Psoas muscle (tissue), 8 donors: ENCODE data around the gene DEPDC5. TPM values are rescaled to one million over a fixed set of nuclear protein-coding genes. Genes with fewer than 3 reads are reported as not detected.

Experiments
- ATAC-seq, 4 donors: fragments of 200-7000 bp; cut with Tn5 transposase; one replicate each; pipeline ENCODE4 v1.9.1; 2020; ENCODE audit warnings: moderate library complexity in 3 of 4, mild to moderate bottlenecking in 2 of 4
- DNase-seq, 2 donors: peaks; one replicate each; pipeline ENCODE4 v3.0.0-alpha.2; 2020
- H3K27ac ChIP-seq: fragments of 200-600 bp; one replicate; pipeline ENCODE4 v1.8.0; 2022
- H3K27me3 ChIP-seq, 3 donors: fragments of 200-600 bp in 1 of 3; one replicate each; pipeline versions ENCODE4 v1.6.1 to v1.8.0; 2013 to 2022; ENCODE audit warnings: low read length in 2 of 3, mild to moderate bottlenecking in 2 of 3, moderate library complexity in 1 of 3; ENCODE audit not compliant: insufficient read depth in 3 of 3
- H3K36me3 ChIP-seq, 2 donors: fragments of 200-600 bp in 1 of 2; one replicate each; pipeline versions ENCODE4 v1.6.1 to v1.8.0; 2013 to 2022; ENCODE audit warnings: low read depth in 1 of 2, mild to moderate bottlenecking in 1 of 2, moderate library complexity in 1 of 2; ENCODE audit not compliant: insufficient read depth in 1 of 2
- H3K4me1 ChIP-seq: fragments of 200-600 bp; one replicate; pipeline ENCODE4 v1.8.0; 2022
- H3K4me3 ChIP-seq: fragments of 200-600 bp; one replicate; pipeline ENCODE4 v1.8.0; 2022; ENCODE audit warnings: mild to moderate bottlenecking
- H3K9me3 ChIP-seq: fragments of 200-600 bp; one replicate; pipeline ENCODE4 v1.8.0; 2022
- WGBS, 3 donors: extraction: QIAGEN DNeasy Blood & Tissue Kit; methylation state at CpG; one replicate each; pipeline versions ENCODE4 v1.1.6 to v1.1.7; 2013; 5-methylcytosine and 5-hydroxymethylcytosine counted together
- intact Hi-C, 2 donors: fragments of 100-400 bp; cut with DNase I; formaldehyde crosslinking; loops; one replicate each; pipeline versions ENCODE4 v1.11.0 to v1.14.2; 2022
- polyA plus RNA-seq, 3 donors: library from polyadenylated mRNA; stranded (reverse); fragments of 200-250 nt; gene quantifications; one replicate each; pipeline ENCODE4 v1.2.3, GENCODE V29; 2013
- total RNA-seq, 4 donors: library from RNA; stranded (reverse); fragmentation: NEBNext Ultra II Directional in 2 of 4; extraction: Animal tissue kit (Norgen Biotek cat#: 25700) in 2 of 4; gene quantifications; one replicate each; pipeline versions ENCODE4 v1.2.1 to v1.2.4, GENCODE V29; 2021 to 2023
- TF ChIP-seq, protein P1 (sequence below): fragments of 200-600 bp; IDR thresholded peaks from one replicate; pipeline ENCODE4 v1.8.0; 2022; ENCODE audit warnings: antibody characterized with exemption
- donor health status: healthy with polysubstance abuse.
- donor health status: DM: no; HTN: no; CAD: no; lungs with moderate emphysema.
- donor health status: Bipolar disorder and iron deficiency.
- donor health status: healthy.
- donor health status: DM: yes; HTN: yes; CAD: no.
- donor health status: DM: no; HTN: no; CAD: no.
- donor health status: DM: no; HTN: no; CAD: no.
- donor health status: DM: yes; HTN: yes; CAD: no.

Gene DEPDC5
- total and polyA plus RNA-seq, 7 donors, result 6.3 to 15.6 (median 9.1) TPM

DNA sequence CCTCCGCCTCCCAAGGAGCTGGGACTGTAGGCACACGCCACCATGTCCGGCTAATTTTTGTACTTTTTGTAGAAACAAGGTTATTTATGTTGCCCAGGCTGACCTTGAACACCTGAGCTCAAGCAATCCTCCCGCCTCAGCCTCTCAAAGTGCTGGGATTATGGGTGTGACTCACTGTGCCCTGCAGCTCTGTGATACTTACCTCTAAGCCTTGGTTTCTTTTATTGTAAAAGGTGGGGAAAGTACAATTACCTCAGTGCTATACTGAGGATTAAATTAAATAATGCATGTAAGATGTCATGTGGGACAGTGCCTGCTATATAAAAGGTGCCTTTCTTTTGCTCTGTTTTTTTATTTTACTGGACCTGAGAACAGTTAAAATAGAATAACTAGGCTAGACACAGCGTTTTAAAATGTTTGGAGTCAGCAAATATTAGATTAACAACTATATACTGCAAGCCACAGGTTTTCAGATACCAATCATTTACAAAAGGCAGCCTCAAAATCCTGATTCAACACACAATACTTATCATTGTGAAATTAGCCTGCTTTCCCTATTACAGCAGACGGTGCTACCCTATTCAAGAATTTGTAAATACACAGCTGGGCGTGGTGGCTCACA, 33.9 kb upstream of the DEPDC5 start:
- intact Hi-C loops, result no loop called here
- no peaks in the 10 kb centered on the region for H3K4me1 ChIP-seq
- peaks cover 27 to 88% of the 10 kb centered on the region in 2 donors for H3K36me3 ChIP-seq
- TF ChIP-seq, protein P1, sequence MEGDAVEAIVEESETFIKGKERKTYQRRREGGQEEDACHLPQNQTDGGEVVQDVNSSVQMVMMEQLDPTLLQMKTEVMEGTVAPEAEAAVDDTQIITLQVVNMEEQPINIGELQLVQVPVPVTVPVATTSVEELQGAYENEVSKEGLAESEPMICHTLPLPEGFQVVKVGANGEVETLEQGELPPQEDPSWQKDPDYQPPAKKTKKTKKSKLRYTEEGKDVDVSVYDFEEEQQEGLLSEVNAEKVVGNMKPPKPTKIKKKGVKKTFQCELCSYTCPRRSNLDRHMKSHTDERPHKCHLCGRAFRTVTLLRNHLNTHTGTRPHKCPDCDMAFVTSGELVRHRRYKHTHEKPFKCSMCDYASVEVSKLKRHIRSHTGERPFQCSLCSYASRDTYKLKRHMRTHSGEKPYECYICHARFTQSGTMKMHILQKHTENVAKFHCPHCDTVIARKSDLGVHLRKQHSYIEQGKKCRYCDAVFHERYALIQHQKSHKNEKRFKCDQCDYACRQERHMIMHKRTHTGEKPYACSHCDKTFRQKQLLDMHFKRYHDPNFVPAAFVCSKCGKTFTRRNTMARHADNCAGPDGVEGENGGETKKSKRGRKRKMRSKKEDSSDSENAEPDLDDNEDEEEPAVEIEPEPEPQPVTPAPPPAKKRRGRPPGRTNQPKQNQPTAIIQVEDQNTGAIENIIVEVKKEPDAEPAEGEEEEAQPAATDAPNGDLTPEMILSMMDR, result no peak
- DNase-seq (no peak), ATAC-seq (no peak)
- no peak overlapping the region for H3K4me3 ChIP-seq
- no peak overlapping the region for H3K27ac ChIP-seq
- WGBS, 3 donors, result 94 to 97% (median 95%) methylated on average over 7 of the region's 7 CpGs
- H3K9me3 ChIP-seq, result no peaks in the 10 kb centered on the region
- H3K27me3 ChIP-seq, result no peaks in the 10 kb centered on the region

GRCh38 chr22:31723723-31724122, 30.1 kb upstream of the DEPDC5 start:
- peaks cover 13 to 61% of the 10 kb centered on the region in 2 donors for H3K36me3 ChIP-seq
- TF ChIP-seq, protein P1, result no peak
- H3K4me1 ChIP-seq, result no peaks in the 10 kb centered on the region
- DNase-seq (no peak), ATAC-seq (no peak)
- WGBS, 3 donors, result 91 to 94% (median 93%) methylated on average over 5 of the region's 5 CpGs
- intact Hi-C loops, result no loop called here
- no peak overlapping the region for H3K4me3 ChIP-seq
- no peaks in the 10 kb centered on the region for H3K9me3 ChIP-seq
- H3K27ac ChIP-seq, result no peak overlapping the region
- H3K27me3 ChIP-seq, result no peaks in the 10 kb centered on the region

DNA sequence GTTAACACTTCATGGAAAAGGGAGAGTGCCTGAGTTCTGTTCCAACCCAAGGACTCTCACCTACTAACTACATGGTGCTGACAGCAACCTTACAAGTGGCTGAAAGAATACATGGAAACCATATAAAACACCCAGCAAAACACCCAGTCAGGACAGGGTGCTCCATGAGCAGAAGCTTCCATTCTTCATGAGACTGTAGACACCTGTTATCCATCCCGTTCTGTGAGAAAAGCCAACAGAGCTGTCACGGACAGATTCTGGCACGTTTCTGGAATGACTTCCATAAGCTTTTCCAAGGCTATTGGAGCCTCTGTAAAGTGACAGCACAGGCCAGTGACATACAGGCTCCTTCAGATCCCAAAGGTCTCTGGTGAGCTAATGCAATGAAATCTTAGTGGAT, 27.1 kb upstream of the DEPDC5 start:
- WGBS, 3 donors, result 16 to 48% (median 22%) methylated on average over 3 of the region's 3 CpGs
- no peak overlapping the region for H3K27ac ChIP-seq
- H3K9me3 ChIP-seq, result no peaks in the 10 kb centered on the region
- DNase-seq (no peak), ATAC-seq (peak in 2 of 4 donors; percentile 32 to 47)
- H3K4me3 ChIP-seq, result no peak overlapping the region
- intact Hi-C loops, result no loop called here
- TF ChIP-seq, protein P1, result no peak
- peaks cover 5% of the 10 kb centered on the region for H3K4me1 ChIP-seq
- peaks cover 10 to 35% of the 10 kb centered on the region in 2 donors for H3K36me3 ChIP-seq
- no peaks in the 10 kb centered on the region for H3K27me3 ChIP-seq

DNA sequence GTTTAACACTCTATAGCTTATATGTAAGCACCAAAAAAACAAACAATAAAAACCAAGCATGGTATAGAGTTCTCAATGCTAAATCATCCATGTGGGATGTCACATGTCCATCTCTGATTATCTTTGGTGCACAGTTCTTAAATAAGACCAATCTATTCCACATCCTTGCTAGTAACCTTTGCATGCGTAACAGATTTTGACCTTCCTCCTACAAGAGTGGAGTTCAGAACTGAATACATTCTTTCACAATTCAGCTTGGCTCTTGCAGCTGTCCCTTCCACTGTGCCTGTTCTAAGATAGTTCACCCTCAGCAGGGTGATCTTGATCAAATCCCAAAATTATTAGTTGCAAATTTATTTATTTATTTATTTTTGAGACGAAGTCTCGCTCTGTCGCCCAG, 25.0 kb upstream of the DEPDC5 start:
- TF ChIP-seq, protein P1, result no peak
- ATAC-seq (peak in 2 of 4 donors; percentile 33 to 49), DNase-seq (no peak)
- Histone ChIP-seq H3K36me3 (peaks cover 6 to 17% of the 10 kb centered on the region in 2 donors), H3K4me3 (no peak overlapping the region), H3K4me1 (peaks cover 5% of the 10 kb centered on the region), H3K27ac (no peak overlapping the region), H3K27me3 (no peaks in the 10 kb centered on the region), H3K9me3 (no peaks in the 10 kb centered on the region)
- WGBS, 3 donors, result 93 to 96% (median 93%) methylated on average over 4 of the region's 4 CpGs
- intact Hi-C loops, result no loop called here

DNA sequence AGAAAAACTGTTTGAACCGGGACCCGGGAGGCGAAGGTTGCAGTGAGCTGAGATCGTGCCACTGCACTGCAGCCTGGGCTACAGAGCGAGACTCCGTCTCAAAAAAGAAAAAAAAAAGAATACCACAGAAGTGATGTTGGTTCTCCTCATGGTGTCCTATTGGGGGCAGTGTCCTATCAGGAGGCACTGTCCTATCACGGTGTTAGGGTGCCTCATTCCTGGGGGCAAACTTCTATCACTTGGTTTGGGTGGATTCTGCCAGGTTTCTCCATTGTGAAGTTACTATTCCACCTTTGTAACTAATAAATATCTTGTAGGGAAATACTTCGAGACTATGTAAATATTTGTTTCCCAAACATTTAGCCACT, 23.5 kb upstream of the DEPDC5 start:
- Histone ChIP-seq H3K36me3 (peaks cover 0 to 11% of the 10 kb centered on the region in 2 donors), H3K27me3 (no peaks in the 10 kb centered on the region), H3K27ac (peak overlapping the region; percentile 5), H3K4me1 (peaks cover 5% of the 10 kb centered on the region), H3K4me3 (no peak overlapping the region), H3K9me3 (no peaks in the 10 kb centered on the region)
- 62 to 85% (median 67%) methylated on average over 8 of the region's 8 CpGs for WGBS, 3 donors
- ATAC-seq (peak in 1 of 4 donors; percentile 21), DNase-seq (no peak)
- intact Hi-C loops, result no loop called here
- TF ChIP-seq, protein P1, result no peak
